ENCODE results near the gene FUZ.
A peak's percentile ranks its signal among the peaks of the same experiment; 100 is the strongest.

Gene FUZ

DNA sequence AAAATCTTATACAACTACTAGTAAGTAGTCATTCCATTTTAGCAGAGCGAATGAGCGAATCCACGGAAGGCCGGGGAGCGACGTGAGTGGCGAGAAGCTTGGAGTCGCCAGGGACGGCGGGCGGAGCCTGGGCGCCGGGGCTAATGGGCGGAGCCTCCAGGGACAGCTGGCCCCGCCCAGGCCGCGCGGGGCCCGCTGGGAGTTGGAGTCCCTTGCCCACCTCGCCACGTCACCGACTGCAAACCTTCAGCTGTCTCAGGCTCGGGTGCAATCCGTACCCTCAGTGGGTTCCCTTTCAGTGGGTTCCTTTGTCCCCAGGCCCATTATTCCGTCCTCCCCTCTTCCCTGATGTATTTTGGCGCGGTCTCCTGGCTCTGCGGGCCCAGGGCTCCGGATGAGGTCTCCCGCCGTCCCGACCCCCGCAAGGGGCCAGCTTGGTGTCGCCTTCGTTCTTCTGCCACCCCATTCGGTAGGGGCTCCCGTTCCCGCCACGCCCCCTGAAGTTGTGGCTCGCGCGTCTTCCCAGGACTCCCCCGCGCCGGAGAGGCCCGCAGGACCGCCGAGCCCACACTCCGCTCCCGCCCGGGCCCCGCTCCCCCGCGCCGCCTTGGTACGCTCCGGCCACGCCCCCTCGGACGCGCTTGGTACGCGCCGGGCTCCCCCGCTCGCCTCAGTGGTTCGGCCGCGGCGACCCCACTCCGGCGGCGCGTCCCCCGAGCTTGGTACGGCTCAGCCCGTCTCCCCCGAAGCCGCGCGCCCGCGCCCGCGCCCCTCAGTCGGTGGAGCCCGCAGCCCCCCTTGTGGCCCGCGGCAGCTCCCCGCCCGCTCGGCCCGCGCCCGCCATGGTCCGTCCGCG, 37.6 kb upstream of the FUZ start, which contains the start of gene PTOV1:
TSS of gene PTOV1 (plus strand) at position 673 of the 856 bp plus-strand sequence.
- peak; percentile 97 for DNase-seq (ENCODE audit: low spot score)

DNA sequence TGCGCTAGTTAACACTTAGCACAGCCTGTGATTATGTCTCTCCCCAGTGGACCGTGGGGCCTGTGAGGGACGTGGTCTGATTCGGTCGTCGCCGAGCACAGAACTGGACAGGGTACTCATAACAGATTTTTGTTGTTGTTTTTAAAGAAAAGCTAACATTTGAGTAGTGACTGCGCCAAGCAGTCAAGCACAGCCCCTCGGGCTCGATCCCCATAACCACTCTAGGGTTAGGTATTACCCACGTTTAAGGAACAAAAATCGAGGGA, 37.1 kb upstream of the FUZ start:
- no peak for DNase-seq (ENCODE audit: low spot score)

GRCh38 chr19:49849433-49850220, 36.5 kb upstream of the FUZ start:
- DNase-seq (ENCODE audit: low spot score) = no peak

DNA sequence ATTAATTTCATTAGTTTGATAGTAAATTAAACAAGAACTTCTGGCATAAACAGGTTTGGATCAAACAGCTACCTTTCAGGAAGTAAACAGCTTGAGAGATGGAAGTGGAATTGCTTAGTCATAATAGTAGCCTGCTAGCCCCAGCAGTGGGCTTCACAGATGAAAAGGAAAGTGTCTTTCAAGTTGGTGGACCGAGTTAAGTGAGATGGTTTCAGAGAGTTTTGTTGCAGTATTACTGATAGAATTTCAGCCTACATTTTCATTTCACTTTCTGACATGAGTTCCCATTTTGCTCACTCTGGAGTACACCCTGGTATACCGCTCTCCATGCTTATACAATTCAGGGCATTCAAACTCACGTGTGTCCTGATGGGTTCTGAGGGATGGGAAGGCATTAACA, 35.8 kb upstream of the FUZ start:
- no peak for DNase-seq (ENCODE audit: low spot score)

GRCh38 chr19:49847731-49848696, 34.9 kb upstream of the FUZ start:
- DNase-seq (ENCODE audit: low spot score) = no peak

DNA sequence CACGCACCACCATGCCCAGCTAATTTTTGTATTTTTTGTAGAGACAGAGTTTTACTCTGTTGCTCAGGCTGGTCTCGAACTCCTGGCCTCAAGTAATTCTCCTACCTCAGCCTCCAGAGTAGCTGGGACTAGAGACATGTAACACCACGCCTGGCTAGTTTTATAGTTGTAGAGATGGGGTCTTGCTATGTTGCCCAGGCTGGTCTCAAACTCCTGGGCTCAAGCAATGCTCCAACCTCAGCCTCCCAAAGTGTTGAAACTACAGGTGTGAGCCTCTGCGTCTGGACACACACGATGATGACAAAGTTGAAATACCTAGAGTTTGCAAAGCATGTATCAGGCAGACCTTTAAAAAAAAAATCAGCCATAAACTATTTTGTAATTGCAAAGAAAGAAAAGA, 33.3 kb upstream of the FUZ start:
- no peak for DNase-seq (ENCODE audit: low spot score)

GRCh38 chr19:49845414-49845813, 32.3 kb upstream of the FUZ start:
- DNase-seq (ENCODE audit: low spot score) = no peak

DNA sequence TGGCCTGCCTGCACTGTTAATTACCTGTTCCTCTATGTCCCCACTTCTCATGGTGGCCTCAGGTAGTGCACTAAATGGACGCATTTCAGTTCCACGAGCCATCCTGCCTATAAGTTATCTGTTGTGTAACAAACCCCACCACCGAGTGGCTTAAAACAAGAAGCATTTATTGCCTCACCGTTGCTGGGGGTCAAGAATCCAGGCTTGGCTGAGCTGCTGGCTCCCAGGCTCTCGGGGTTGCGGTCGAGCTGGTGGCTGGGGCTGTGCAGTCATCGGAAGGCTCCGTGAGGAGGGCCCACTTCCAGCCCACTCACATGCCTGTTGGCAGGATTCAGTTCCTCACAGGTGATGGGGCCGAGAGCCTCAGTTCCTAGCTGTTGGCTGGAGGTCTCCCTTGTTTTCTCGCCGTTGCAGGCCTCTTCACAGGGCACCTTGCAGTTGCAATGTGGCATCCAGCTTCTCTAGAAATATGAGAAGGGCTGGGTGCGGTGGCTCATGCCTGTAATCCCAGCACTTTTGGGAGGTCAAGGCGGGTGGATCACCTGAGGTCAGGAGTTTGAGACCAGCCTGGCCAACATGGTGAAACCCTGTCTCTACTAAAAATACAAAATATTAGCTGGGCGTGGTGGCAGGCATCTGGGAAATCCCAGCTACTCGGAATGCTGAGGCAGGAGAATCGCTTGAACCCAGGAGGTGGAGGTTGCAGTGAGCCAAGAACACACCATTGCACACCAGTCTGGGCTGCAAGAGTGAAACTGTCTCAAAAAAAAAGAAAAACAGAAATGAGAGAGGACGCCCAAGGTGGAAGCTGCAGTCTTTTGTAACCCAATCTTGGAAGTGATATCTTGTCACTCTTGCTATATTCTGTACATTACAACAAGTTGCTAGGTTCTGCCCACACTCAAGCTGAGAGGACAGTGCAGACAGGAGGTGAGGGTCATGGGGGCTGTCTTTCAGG, 31.3 kb upstream of the FUZ start:
- no peak for DNase-seq (ENCODE audit: low spot score)

DNA sequence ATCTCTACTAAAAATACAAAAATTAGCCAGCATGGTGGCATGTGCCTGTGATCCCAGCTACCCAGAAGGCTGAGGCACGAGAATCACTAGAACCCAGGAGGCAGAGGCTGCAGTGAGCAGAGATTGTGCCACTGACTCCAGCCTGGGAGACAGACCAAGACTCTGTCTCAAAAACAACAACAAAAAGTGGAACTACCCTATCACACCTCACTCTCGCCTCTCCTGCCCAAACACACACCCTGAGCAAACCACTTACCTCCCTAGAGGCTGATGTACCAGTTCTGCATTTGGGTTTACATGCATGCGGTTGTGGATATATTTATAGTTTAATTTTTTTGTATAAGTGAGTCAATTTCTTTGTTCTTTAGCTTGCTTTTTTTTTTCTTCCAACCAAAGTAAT, 30.2 kb upstream of the FUZ start:
- peak; percentile 89 for DNase-seq (ENCODE audit: low spot score)

- no peak for DNase-seq (ENCODE audit: low spot score)
These were observed 27.7 kb upstream of the FUZ start for GRCh38 chr19:49840736-49841249.

GRCh38 chr19:49840321-49840720, 27.2 kb upstream of the FUZ start:
- DNase-seq (ENCODE audit: low spot score) = no peak

GRCh38 chr19:49839713-49840112, 26.6 kb upstream of the FUZ start:
- no peak for DNase-seq (ENCODE audit: low spot score)

- DNase-seq (ENCODE audit: low spot score) = no peak
These were observed 25.9 kb upstream of the FUZ start for GRCh38 chr19:49838885-49839588.

- DNase-seq (ENCODE audit: low spot score) = no peak
These were observed 24.3 kb upstream of the FUZ start for GRCh38 chr19:49837425-49837824.

- no peak for DNase-seq (ENCODE audit: low spot score)
These were observed 23.9 kb upstream of the FUZ start for GRCh38 chr19:49837009-49837310.

- DNase-seq (ENCODE audit: low spot score) = no peak
These were observed 23.3 kb upstream of the FUZ start for GRCh38 chr19:49836176-49837008.

DNA sequence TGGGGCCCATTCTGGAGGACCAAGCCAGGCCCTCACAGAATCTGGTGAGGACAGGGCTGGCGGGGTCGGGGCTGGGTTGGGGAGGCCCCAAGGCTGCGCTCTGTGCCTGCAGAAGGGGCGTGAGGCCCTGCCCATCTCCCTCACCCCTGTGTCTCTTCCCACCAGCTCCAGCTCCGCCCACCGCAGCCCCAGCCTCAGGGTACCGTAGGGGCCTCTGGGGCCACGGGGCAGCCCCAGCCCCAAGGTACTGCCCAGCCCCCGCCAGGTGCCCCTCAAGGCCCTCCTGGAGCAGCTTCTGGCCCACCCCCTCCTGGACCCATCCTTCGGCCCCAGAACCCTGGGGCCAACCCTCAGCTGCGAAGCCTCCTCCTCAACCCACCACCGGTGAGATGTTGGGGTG, 22.5 kb upstream of the FUZ start:
- DNase-seq (ENCODE audit: low spot score) = no peak

DNA sequence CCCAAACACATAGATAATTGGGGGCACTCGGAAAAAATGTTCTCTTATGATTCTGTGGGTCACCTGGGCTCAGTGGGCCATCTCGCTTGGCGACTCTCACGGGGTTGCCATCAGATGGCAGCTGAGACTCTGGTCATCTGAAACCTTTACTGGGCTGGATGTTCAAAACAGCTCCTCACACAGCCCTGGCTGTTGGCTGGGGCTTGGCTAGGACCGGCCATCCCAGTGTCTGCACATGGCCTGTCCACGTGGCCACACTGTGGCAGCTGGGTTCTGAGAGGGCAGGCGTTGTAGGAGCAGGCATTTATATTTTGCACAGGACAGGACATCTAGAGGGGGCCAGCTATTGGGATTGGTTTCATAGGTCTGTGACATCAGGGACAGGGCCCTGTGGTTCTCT, 20.5 kb upstream of the FUZ start:
- DNase-seq (ENCODE audit: low spot score) = no peak

DNA sequence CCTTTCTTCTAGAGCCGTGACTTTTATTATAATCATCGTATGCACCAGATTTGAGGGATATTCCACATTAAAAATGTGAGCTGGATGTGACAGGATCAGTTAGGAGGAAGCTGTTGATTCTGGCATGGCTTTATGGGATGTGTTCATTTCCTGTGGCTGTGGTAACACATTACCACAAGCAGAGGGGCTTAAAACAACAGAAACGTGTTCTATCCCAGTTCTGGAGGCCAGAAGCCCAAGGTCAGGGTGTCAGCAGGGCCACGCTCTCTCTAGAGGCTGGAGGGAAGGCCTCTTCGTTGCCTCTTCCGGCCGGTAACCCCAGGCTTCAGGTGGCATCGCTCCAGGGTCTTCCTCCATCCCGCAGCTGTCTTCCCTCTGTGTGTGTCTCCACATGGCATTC, 19.5 kb upstream of the FUZ start:
- DNase-seq (ENCODE audit: low spot score) = no peak

DNA sequence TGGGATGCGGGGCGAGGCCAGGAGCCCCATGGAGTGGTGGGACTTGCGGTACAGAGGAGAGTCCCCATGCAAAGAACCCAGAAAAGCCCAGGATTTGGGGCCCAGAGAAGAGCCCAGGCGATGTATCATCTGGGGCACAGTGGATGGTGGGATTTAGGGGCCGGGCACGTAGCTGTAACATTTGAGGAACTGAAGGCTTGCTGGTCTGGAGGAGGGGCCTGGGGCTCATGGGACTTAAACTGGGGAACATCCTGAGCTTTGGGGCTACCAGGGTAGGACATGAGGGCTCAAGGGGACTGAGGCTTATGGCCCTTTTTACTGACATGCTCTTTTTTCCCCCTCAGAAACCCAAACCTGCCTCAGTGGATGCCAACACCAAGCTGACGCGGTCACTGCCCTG, 18.5 kb upstream of the FUZ start:
- no peak for DNase-seq (ENCODE audit: low spot score)

Data from germinal center (tissue), 1 donor.